Retinal pigment epithelial cell (primary cell): ENCODE measurements around the gene KIF22.
"Not testable (repeated sequence)": the region's sequence is repeated elsewhere in the genome, so short reads cannot be mapped to it uniquely, and the experiment has no call there.

Experiments used
- DNase-seq: peaks from one replicate; pipeline ENCODE4 v3.0.0-alpha.2; 2010; ENCODE audit warnings: low read depth
- H3K4me3 ChIP-seq: 2 replicates; pipeline ENCODE4 v1.5.1; 2011; ENCODE audit warnings: mild to moderate bottlenecking, low read length, control low read depth, moderate library complexity
- CTCF ChIP-seq: conservative IDR thresholded peaks from 2 replicates; pipeline ENCODE4 v1.5.1; 2011; ENCODE audit warnings: low read depth, low read length, control low read depth, inconsistent platforms

Gene KIF22

GRCh38 chr16:29769507-29769906 lies 21.0 kb upstream of the KIF22 start:
- H3K4me3 ChIP-seq: no peak overlapping the region

GRCh38 chr16:29770250-29770929 lies 20.2 kb upstream of the KIF22 start:
- TF ChIP-seq CTCF: no peak

More at GRCh38 chr16:29769507-29769906, 21.0 kb upstream of the KIF22 start:
- TF ChIP-seq CTCF: no peak
- no peak for DNase-seq

DNA sequence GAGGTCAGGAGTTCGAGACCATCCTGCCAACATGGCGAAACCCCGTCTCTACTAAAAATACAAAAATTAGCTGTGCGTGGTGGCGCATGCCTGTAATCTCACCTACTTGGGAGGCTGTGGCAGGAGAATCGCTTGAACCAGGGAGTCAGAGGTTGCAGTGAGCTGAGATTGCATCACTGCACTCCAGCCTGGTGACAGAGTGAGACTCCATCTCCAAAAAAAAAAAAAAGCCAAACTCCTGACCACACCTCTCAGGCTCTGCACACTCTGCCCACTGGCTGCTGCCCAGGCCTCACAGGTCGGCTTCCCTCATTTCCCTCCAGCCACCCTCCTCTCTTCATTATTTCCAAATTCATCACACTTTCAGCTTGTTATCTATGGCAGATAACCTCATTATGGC lies 18.2 kb upstream of the KIF22 start:
- H3K4me3 ChIP-seq, DNase-seq: not testable (repeated sequence)

More at GRCh38 chr16:29770250-29770929, 20.2 kb upstream of the KIF22 start:
- DNase-seq: no peak
- H3K4me3 ChIP-seq: no peak overlapping the region

GRCh38 chr16:29774730-29775129 lies 15.8 kb upstream of the KIF22 start:
- H3K4me3 ChIP-seq: no peak overlapping the region
- TF ChIP-seq CTCF: no peak
- DNase-seq: no peak

DNA sequence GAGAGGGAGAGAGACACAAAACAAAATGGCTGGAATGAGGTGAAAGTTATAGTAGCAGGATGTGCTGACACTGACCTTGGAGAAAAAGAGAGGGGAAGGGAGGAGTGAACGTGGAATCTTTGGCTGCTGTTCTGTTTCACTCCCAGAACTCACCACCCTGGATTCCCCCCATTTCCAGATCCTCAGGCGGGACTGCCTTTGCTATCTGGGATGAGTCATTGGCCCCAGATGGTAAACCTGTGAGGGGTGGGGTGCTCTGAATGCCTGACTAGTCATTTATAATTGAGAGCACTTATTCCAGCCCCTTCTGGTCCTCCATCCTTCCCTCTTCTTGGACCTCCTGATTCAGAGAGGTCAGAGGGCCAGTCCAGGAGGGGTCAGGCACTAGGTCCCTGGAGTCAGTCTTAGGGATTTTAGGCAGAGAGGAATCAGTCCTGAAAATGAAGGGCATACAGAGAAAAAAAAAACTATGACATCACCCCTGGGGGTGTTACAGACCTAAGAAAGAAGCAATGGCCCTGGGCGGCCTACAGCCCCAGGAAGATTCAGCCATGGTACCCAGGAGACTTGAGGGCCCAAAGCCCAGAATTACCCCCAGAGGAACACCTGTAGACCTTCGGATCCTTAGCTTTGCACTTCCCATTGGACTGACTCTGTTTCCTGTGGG lies 14.7 kb upstream of the KIF22 start:
- no peak overlapping the region for H3K4me3 ChIP-seq
- no peak for DNase-seq
- no peak for TF ChIP-seq CTCF

DNA sequence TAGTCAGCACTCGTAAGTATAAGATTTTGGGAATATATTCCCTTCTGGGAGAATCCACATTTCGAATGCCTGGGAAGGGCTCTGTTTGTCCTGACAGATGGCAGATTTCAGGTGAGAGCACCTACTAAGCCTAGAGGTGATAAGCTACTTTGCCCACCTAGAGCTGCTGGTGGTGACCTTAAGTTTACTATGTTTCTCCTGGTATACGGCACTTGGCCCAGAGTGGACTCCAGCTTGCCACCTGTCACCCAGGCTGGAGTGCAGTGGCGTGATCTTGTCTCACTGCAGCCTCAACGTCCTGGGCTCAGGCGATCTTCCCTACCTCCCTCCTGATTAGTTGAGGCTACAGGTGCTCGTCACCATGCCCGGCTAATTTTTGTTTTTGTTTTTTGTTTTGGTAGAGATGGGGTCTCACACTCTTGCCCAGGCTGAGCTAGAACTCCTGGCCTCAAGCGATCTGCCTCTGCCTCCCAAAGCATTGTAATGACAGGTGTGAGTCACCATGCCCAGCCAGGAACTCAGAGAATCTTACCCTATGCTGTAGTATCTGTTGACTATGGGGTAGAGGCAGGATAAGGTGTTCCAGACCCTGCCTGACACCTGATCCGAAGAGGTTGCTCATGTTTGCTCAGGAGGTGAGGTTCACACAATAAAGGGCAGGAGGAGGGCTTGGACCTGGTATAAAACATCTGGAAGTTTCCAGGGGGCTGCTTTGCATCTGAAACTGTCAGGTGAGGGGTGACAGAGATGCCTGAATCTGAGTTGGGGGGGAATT lies 12.8 kb upstream of the KIF22 start, which contains the start of gene ZG16:
Gene ZG16, plus strand, starts transcription at position 681 of the 775 bp plus-strand sequence. CDS start 1,011 bp downstream, outside the sequence.
- H3K4me3 ChIP-seq: no peak within 1 kb of the TSS
- TF ChIP-seq CTCF: no peak
- no peak for DNase-seq

GRCh38 chr16:29779474-29779873 lies 11.1 kb upstream of the KIF22 start:
- TF ChIP-seq CTCF: no peak
- DNase-seq: no peak
- no peak overlapping the region for H3K4me3 ChIP-seq

DNA sequence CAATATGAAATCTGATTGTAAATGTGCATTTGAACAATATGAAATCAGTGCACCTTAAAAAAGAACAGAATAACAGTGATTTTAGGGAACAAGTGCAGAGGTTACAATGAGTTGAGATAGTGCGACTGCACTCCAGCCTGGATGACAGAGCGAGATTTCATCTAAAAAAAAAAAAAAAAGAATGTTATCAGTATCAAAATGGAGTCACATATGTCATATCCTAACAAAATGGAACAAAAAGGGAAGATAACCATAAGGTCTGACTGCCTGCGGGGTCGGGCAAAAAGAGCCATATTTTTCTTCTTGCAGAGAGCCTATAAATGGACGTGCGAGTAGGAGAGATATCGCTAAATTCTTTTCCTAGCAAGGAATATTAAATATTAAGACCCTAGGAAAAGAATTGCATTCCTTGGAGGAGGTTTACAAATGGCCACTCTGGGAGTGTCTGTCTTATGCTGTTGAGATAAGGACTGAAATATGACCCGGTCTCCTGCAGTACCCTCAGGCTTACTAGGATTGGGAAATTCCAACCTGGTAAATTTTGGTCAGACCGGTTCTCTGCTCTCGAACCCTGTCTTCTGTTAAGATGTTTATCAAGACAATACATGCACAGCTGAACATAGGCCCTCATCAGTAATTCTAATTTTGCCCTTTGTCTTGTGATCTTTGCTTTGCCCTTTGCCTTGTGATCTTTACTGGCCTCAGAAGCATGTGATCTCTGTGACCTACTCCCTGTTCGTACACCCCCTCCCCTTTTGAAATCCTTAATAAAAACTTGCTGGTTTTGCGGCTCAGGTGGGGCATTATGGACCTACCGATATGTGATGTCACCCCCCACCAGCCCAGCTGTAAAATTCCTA lies 7.2 kb upstream of the KIF22 start:
- not testable (repeated sequence) for H3K4me3 ChIP-seq, DNase-seq
